K562 treated with DMSO at 1 percent for 24 hours (cell line): ENCODE results near the gene NKX2-4. TPM values are rescaled to one million over a fixed set of nuclear protein-coding genes. Genes with fewer than 3 reads are reported as not detected.

Experiments
- total RNA-seq: library from RNA; unstranded; fragments of 300-600 nt; gene quantifications from 2 replicates; pipeline ENCODE4 v1.2.3, GENCODE V29; 2022; ENCODE audit warnings: low read depth; ENCODE audit not compliant: insufficient read depth

The NKX2-4 gene
- not detected in 2 replicates for total RNA-seq

GRCh38 chr20:21397341-21398108 lies at the start of gene NKX2-4:
Gene NKX2-4, minus strand, starts transcription at chr20:21397526. Its CDS starts 127 bp downstream, at chr20:21397399.

Other genes starting within 250 kb of the NKX2-4 start
- 30.3 and 33.5 TPM in 2 replicates for gene XRN2, start 94.2 kb downstream of the NKX2-4 start, total RNA-seq
- not detected in 2 replicates for gene NKX2-2, start 116.5 kb upstream of the NKX2-4 start, total RNA-seq